Measurements from ENCODE around the gene LEMD2. TPM values are rescaled to one million over a fixed set of nuclear protein-coding genes. Genes with fewer than 3 reads are reported as not detected.

Gene LEMD2
- total RNA-seq, 2 donors from 2014 or later, result 54.4 to 80.5 TPM

DNA sequence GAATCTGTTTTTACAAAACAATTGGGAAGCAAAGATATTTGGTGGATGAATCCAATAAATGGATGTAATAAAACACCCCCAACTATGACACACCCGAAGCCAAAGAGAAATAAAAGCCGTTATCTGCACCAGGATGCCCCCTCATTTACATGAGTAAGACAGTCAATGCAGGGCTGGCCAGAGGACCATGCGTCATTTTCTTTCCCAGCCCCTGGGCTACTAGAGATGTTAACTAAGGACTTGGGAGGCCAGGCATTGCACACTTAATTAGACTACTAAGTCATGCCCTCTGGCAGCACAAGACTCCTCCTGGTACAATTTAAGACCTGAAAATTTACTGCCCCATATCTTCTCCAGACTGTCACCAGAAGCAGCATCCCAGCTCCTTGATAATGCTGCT lies 3.2 kb downstream of the LEMD2 start:
- ATAC-seq, result no peak
- no peak for DNase-seq (ENCODE audit: low spot score in 2 of 2)
- peaks cover 13% of the 10 kb centered on the region in 2 donors for H3K36me3 Mint-ChIP-seq
- peak overlapping the region; percentile 14 to 77 for H3K27ac Mint-ChIP-seq
- H3K9me3 Mint-ChIP-seq, result peaks cover 4 to 6% of the 10 kb centered on the region in 2 donors

DNA sequence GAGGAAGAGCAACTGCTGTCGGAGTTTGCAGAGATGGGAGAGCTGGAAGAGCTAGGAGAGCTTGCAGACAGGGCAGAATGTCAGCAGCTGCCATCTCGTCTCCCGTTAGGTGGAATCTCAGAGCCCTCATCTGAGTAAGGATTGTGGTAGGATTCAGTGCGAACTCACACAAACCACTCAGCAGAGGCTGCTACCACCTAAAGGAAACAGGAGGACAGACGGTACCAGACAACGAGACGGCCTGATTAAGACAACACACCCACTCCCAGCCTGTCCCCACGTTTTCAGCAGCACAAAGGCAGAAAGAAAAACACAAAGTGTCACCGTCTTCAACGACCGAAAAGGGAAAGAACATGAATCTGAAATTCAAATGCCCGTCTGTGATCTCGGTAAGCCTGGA lies 4.1 kb downstream of the LEMD2 start:
- Mint-ChIP-seq H3K27ac (peak overlapping the region in 1 of 2 donors; percentile 76), H3K9me3 (peaks cover 0 to 6% of the 10 kb centered on the region in 2 donors), H3K36me3 (peaks cover 13% of the 10 kb centered on the region in 2 donors)
- DNase-seq (ENCODE audit: low spot score in 2 of 2) (no peak), ATAC-seq (no peak)

GRCh38 chr6:33783781-33784520 lies 5.0 kb downstream of the LEMD2 start:
- DNase-seq (ENCODE audit: low spot score in 2 of 2), result no peak
- Mint-ChIP-seq H3K27ac (no peak overlapping the region), H3K36me3 (peaks cover 9 to 13% of the 10 kb centered on the region in 2 donors), H3K9me3 (no peaks in the 10 kb centered on the region)
- ATAC-seq, result no peak

DNA sequence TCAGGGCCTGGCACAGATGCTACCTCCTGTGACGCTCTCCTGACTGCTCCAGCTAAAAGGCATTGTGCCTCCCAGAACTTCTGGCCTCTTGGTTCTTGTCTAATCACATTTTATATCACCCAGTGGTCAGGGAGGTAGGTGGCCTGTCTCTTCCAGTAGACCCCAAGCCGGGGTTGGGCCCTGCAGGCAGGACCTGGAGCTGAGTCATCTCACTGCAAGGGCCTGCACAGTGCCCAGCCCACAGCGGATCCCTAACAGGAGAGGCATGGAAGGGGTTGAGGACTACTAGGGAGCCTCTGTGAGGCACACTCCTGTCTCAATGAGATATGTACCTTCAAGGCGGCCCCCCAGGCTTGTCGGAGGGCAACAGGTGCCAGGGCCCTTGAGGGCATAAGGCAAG lies 6.4 kb downstream of the LEMD2 start:
- ATAC-seq (no peak), DNase-seq (ENCODE audit: low spot score in 2 of 2) (no peak)
- Mint-ChIP-seq H3K27ac (peak overlapping the region in 1 of 2 donors; percentile 81), H3K36me3 (peaks cover 8 to 13% of the 10 kb centered on the region in 2 donors), H3K9me3 (no peaks in the 10 kb centered on the region)

- no peak for ATAC-seq
- H3K36me3 Mint-ChIP-seq, result peaks cover 7 to 21% of the 10 kb centered on the region in 2 donors
- no peak overlapping the region for H3K27ac Mint-ChIP-seq
- DNase-seq (ENCODE audit: low spot score in 2 of 2), result no peak
- H3K9me3 Mint-ChIP-seq, result no peaks in the 10 kb centered on the region
These were observed 7.6 kb downstream of the LEMD2 start for GRCh38 chr6:33781131-33781975.

DNA sequence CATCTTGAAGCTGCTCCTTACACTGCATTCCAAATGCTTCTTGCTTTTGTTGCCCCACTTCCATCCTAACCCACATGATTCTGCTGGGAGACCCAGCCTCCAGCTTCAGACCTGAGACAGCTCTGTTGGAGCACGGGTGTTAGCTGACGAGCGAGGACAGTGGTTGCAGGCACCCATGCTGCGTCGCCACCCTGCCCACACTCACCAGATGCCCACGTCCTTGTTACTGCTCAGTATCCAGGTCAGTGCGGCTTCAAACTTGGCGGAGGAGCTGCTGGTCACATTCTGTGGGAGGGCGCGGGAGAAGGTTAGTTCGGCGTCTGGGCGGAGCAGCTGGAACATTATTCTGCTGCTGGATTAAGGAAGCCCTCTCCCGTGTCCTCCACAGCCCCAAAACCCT lies 9.0 kb downstream of the LEMD2 start:
- H3K36me3 Mint-ChIP-seq, result peaks cover 7 to 21% of the 10 kb centered on the region in 2 donors
- ATAC-seq (no peak), DNase-seq (ENCODE audit: low spot score in 2 of 2) (no peak)
- H3K27ac Mint-ChIP-seq, result peak overlapping the region in 1 of 2 donors; percentile 50
- H3K9me3 Mint-ChIP-seq, result no peaks in the 10 kb centered on the region

DNA sequence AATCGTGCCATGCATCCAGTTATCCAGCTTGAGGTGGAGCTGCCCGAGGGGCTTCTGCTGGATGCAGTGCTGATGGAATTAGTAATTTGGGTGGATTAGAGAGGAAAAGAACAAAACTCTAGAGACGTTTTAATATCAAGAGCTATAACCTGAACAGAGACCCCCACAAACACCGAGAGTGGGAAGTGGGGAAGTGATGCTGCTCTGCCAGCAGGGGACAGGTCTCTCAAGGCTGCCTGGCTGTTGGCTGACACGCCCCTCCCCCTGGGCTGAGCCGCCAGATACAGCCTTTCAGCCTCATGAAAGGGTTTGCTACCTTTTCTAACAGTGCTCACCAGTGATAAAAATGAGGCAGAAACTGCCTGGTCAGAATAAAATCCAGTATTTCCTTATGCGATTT lies 9.6 kb downstream of the LEMD2 start:
- no peaks in the 10 kb centered on the region for H3K9me3 Mint-ChIP-seq
- no peak for DNase-seq (ENCODE audit: low spot score in 2 of 2)
- H3K27ac Mint-ChIP-seq, result no peak overlapping the region
- no peak for ATAC-seq
- H3K36me3 Mint-ChIP-seq, result peaks cover 7 to 21% of the 10 kb centered on the region in 2 donors

GRCh38 chr6:33778444-33779121 lies 10.3 kb downstream of the LEMD2 start:
- DNase-seq (ENCODE audit: low spot score in 2 of 2) (no peak), ATAC-seq (no peak)
- Mint-ChIP-seq H3K9me3 (no peaks in the 10 kb centered on the region), H3K27ac (no peak overlapping the region), H3K36me3 (peaks cover 7 to 21% of the 10 kb centered on the region in 2 donors)

- no peak for DNase-seq (ENCODE audit: low spot score in 2 of 2)
- no peaks in the 10 kb centered on the region for H3K9me3 Mint-ChIP-seq
- no peak overlapping the region for H3K27ac Mint-ChIP-seq
- peaks cover 7 to 21% of the 10 kb centered on the region in 2 donors for H3K36me3 Mint-ChIP-seq
- no peak for ATAC-seq
These were observed 11.2 kb downstream of the LEMD2 start for GRCh38 chr6:33777398-33778388.

DNA sequence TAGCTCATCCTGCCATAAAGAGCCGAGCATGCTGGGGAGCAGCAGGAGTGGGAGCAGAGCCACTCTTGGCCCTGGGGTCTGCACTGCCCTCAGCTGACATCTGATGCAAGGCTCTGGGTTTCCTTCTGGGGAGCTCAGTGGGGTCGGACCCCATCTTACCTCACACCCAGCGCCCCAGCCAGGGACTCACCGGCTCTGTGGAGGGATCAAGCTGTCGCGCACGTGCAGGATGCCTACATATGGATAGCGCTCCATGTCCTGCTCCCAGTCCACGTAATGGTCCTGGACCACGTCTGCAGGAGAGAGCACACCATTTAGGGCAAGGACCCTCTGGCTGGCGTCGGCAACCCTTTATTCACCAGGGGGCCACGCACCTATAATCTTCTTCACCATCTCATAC lies 12.2 kb downstream of the LEMD2 start:
- DNase-seq (ENCODE audit: low spot score in 2 of 2) (no peak), ATAC-seq (no peak)
- Mint-ChIP-seq H3K36me3 (peaks cover 7 to 21% of the 10 kb centered on the region in 2 donors), H3K9me3 (no peaks in the 10 kb centered on the region), H3K27ac (no peak overlapping the region)

- H3K36me3 Mint-ChIP-seq, result peaks cover 7 to 21% of the 10 kb centered on the region in 2 donors
- DNase-seq (ENCODE audit: low spot score in 2 of 2), result no peak
- H3K27ac Mint-ChIP-seq, result peak overlapping the region; percentile 42 to 60
- no peaks in the 10 kb centered on the region for H3K9me3 Mint-ChIP-seq
- no peak for ATAC-seq
These were observed 12.7 kb downstream of the LEMD2 start for GRCh38 chr6:33776186-33776585.

- no peak for ATAC-seq
- H3K27ac Mint-ChIP-seq, result peak overlapping the region in 1 of 2 donors; percentile 38
These were observed 14.2 kb downstream of the LEMD2 start for GRCh38 chr6:33774774-33775173.

DNA sequence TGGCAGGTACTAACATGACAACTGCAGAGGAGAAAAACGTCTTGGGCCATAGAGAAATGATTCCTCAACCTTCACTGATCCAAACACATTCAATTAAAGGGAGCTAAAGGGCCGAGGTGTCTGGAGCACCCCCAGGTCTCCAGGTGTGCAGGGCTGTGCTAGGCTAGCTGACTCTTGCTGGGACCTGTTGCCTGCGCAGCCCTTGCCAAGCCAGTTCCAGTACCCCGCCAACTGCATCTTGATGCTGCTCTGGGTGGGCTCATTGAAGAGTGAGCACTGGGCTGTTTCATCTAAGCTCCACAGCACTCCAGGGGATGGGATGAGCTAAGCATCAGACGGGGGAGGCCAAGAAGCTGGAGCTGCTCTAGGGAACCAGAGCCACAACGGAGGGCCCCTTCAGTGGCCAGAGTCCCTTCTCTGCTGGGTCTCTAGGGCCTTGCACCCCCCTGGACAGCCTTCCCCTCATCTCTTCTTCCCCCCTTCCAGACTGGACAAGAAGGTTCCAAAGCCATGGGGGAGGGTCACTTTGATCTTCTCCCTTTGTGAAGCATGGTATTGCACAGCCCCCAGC lies 15.9 kb downstream of the LEMD2 start:
- Mint-ChIP-seq H3K9me3 (no peaks in the 10 kb centered on the region), H3K36me3 (peaks cover 4 to 18% of the 10 kb centered on the region in 2 donors), H3K27ac (no peak overlapping the region)
- ATAC-seq (no peak), DNase-seq (ENCODE audit: low spot score in 2 of 2) (no peak)

More at GRCh38 chr6:33774774-33775173, 14.2 kb downstream of the LEMD2 start:
- no peak for DNase-seq (ENCODE audit: low spot score in 2 of 2)
- Mint-ChIP-seq H3K9me3 (no peaks in the 10 kb centered on the region), H3K36me3 (peaks cover 7 to 21% of the 10 kb centered on the region in 2 donors)

GRCh38 chr6:33772082-33772830 lies 16.7 kb downstream of the LEMD2 start:
- ATAC-seq (no peak), DNase-seq (ENCODE audit: low spot score in 2 of 2) (no peak)
- Mint-ChIP-seq H3K27ac (no peak overlapping the region), H3K36me3 (peaks cover 0 to 11% of the 10 kb centered on the region in 2 donors), H3K9me3 (no peaks in the 10 kb centered on the region)
